Left lung (tissue), 10 donors: ENCODE results near the gene NCK2. TPM values are rescaled to one million over a fixed set of nuclear protein-coding genes. Genes with fewer than 3 reads are reported as not detected.

Experiments
- ATAC-seq: fragments of 200-7000 bp; cut with Tn5 transposase; one replicate; pipeline ENCODE4 v1.9.1; 2020; ENCODE audit warnings: moderate library complexity
- DNase-seq, 4 donors: peaks; one replicate each; pipeline ENCODE4 v3.0.0-alpha.2; 2013 to 2020
- H3K27ac ChIP-seq, 2 donors: fragments of 200-600 bp; sonication (generic) in 1 of 2; one replicate each; pipeline versions ENCODE4 v1.5.0 to v1.8.0; 2020 to 2021
- H3K27me3 ChIP-seq, 2 donors: fragments of 200-600 bp; sonication (generic) in 1 of 2; one replicate each; pipeline versions ENCODE4 v1.5.0 to v1.8.0; 2020 to 2021
- H3K36me3 ChIP-seq, 2 donors: fragments of 200-600 bp; sonication (generic) in 1 of 2; one replicate each; pipeline versions ENCODE4 v1.5.0 to v1.8.0; 2020 to 2021
- H3K4me1 ChIP-seq, 2 donors: fragments of 200-600 bp; one replicate each; pipeline ENCODE4 v1.8.0; 2021
- H3K4me3 ChIP-seq, 2 donors: fragments of 200-600 bp; sonication (generic) in 1 of 2; one replicate each; pipeline versions ENCODE4 v1.5.0 to v1.8.0; 2020 to 2021; ENCODE audit warnings: mild to moderate bottlenecking in 1 of 2
- H3K9me3 ChIP-seq, 2 donors: fragments of 200-600 bp; sonication (generic) in 1 of 2; one replicate each; pipeline versions ENCODE4 v1.5.0 to v1.8.0; 2020 to 2021
- intact Hi-C, 2 donors: fragments of 100-400 bp; cut with DNase I; formaldehyde crosslinking; loops; one replicate each; pipeline versions ENCODE4 v1.11.2 to v1.14.2; 2022
- polyA plus RNA-seq, 6 donors: library from polyadenylated mRNA; unstranded; fragments of 120-200 nt; gene quantifications; one replicate each; pipeline ENCODE4 v1.2.1, GENCODE V29; 2013; ENCODE audit not compliant: insufficient read length in 6 of 6
- total RNA-seq, 2 donors: library from RNA; stranded (reverse); fragmentation: NEBNext Ultra II Directional; extraction: Animal tissue kit (Norgen Biotek cat#: 25700); gene quantifications; one replicate each; pipeline ENCODE4 v1.2.1, GENCODE V29; 2021
- TF ChIP-seq, protein P1 (sequence below), 2 donors: fragments of 200-600 bp; sonication (generic) in 1 of 2; IDR thresholded peaks; one replicate each; pipeline versions ENCODE4 v1.5.0 to v1.8.0; 2021; ENCODE audit warnings: antibody characterized with exemption in 2 of 2
- donor health status: DM: no; HTN: yes; CAD: no.
- donor health status: DM: no; HTN: no; CAD: no.

Gene NCK2
- total and polyA plus RNA-seq, 8 donors: 37.6 to 88.5 (median 71.7) TPM

DNA sequence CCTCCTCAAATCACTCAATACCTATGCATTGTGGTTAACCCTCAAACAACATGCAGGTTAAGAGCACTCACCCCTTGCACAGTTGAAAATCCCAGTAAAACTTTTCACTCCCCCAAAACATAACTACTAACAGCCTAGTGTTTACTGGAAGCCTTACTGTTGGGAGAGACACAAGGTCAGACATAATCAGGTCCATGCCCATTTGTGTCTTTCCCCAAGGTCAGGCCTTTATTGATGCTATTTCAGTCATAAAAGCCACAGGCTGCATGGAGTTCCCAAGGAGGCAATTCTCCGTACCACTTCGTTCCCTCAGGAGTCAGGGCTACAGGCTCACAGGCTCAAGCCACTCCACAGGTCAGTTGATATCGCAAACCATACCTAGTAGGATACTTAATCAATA, 180.2 kb downstream of the NCK2 start:
- H3K27ac ChIP-seq: no peak overlapping the region
- no peaks in the 10 kb centered on the region for H3K36me3 ChIP-seq
- no peaks in the 10 kb centered on the region for H3K4me1 ChIP-seq
- no peak for DNase-seq
- intact Hi-C loops: no loop called here
- TF ChIP-seq, protein P1, sequence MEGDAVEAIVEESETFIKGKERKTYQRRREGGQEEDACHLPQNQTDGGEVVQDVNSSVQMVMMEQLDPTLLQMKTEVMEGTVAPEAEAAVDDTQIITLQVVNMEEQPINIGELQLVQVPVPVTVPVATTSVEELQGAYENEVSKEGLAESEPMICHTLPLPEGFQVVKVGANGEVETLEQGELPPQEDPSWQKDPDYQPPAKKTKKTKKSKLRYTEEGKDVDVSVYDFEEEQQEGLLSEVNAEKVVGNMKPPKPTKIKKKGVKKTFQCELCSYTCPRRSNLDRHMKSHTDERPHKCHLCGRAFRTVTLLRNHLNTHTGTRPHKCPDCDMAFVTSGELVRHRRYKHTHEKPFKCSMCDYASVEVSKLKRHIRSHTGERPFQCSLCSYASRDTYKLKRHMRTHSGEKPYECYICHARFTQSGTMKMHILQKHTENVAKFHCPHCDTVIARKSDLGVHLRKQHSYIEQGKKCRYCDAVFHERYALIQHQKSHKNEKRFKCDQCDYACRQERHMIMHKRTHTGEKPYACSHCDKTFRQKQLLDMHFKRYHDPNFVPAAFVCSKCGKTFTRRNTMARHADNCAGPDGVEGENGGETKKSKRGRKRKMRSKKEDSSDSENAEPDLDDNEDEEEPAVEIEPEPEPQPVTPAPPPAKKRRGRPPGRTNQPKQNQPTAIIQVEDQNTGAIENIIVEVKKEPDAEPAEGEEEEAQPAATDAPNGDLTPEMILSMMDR (IDR thresholded peaks at IDR 0.05): no peak
- no peaks in the 10 kb centered on the region for H3K27me3 ChIP-seq
- peaks cover 0 to 5% of the 10 kb centered on the region in 2 donors for H3K9me3 ChIP-seq
- H3K4me3 ChIP-seq: no peak overlapping the region
- ATAC-seq: no peak

DNA sequence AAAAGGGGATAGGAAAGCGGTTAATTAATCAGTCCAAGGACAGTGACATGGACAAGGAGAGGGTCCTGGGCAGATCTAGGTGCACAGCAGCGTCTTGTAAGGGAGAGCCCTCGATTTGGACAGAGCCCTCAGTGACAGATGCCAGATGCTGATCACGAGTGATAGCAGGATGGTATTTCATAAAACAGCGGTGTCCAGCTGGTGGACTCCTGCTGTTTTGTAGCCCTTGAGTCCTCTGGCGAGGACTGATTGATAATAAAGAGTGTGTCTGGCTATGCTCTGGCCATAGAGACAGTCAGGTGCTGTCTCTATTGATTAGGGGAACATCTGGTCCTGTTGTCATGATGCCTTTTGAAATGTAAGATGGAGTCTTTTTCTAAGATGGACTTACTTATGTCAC, 180.7 kb downstream of the NCK2 start:
- intact Hi-C loops: no loop called here
- Histone ChIP-seq H3K9me3 (peaks cover 0 to 5% of the 10 kb centered on the region in 2 donors), H3K27ac (no peak overlapping the region), H3K4me3 (no peak overlapping the region), H3K4me1 (no peaks in the 10 kb centered on the region), H3K27me3 (no peaks in the 10 kb centered on the region), H3K36me3 (no peaks in the 10 kb centered on the region)
- ATAC-seq (no peak), DNase-seq (no peak)
- TF ChIP-seq, protein P1 (IDR thresholded peaks at IDR 0.05): no peak

DNA sequence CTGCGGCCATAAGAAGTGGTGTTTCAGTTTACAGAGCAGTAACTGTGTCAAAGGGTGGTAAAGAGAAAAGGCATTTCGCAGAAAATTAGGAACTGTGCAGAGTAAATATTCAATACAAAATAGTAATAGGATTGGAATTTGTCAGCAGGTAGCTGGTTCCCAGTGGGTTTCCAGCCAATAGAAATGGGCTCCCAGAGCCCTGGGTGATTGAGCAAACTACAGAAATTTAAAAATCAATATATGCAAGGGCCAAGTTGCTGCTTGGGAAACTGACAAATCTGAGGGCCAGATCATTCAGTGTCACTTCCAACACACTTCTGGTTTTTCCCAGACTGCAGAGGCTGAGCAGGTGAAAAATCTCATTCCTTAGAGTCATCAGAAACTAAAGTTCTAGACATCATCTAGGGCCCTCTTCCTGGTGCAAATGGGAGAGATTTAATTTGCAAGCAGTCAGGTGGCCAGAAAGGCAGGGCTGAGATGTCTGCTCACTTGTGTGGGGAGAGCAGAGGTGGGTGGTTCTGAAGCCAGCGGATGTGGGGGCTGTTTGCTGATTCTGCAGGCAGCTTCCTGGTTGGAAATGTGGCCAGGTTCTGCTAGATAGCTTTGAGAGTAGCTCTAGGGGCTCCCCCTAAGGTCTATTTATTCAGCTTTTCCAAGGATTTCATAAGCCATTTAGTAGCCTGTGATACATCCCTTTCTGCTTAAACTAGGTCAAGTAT, 182.4 kb downstream of the NCK2 start:
- Histone ChIP-seq H3K36me3 (no peaks in the 10 kb centered on the region), H3K4me3 (no peak overlapping the region), H3K27me3 (no peaks in the 10 kb centered on the region), H3K27ac (no peak overlapping the region), H3K9me3 (no peaks in the 10 kb centered on the region), H3K4me1 (no peaks in the 10 kb centered on the region)
- ATAC-seq (no peak), DNase-seq (no peak)
- TF ChIP-seq, protein P1 (IDR thresholded peaks at IDR 0.05): no peak
- intact Hi-C loops: no loop called here

DNA sequence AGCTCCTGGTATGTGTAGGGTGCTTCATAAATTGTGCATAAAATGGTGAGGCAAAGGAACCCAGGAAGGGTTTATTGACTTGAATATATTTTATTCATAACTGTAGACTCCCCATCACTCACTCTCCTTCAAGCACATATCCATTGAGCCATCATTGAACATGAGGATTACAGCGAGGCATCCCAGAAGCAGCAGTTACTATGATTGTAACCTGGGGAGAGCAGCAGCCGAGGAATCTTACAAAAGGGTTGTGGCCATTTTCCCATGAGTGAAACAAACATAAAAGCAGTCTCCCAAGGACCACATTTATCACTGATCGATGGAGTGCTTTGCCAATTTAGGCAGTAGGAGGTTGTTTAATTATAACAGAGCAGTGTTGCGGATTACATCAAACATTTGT, 183.4 kb downstream of the NCK2 start:
- no peak overlapping the region for H3K27ac ChIP-seq
- ATAC-seq (no peak), DNase-seq (no peak)
- intact Hi-C loops: no loop called here
- no peaks in the 10 kb centered on the region for H3K36me3 ChIP-seq
- no peak overlapping the region for H3K4me3 ChIP-seq
- H3K9me3 ChIP-seq: no peaks in the 10 kb centered on the region
- H3K27me3 ChIP-seq: no peaks in the 10 kb centered on the region
- TF ChIP-seq, protein P1 (IDR thresholded peaks at IDR 0.05): no peak
- no peaks in the 10 kb centered on the region for H3K4me1 ChIP-seq

DNA sequence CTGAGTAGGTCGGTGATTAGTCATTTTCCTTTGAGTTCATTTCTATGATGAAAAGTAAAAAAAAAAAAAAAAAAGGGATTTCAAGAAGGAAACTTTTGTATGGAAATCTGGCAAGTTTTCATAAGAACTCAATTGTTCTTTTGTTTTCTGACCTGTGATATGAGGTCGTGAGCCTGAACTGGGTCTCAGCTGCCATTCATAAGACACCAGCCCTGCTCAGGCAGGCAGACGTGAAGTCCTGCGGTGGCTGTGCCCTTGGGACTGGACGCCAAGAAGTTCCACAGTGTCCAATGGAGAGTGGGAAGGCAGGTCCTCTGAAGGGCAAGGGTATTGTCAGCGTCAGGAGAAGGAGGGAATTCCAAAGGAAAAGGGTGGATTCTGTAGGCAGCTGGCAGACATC, 183.9 kb downstream of the NCK2 start:
- Histone ChIP-seq H3K27me3 (no peaks in the 10 kb centered on the region), H3K9me3 (no peaks in the 10 kb centered on the region), H3K4me3 (no peak overlapping the region), H3K36me3 (no peaks in the 10 kb centered on the region), H3K4me1 (no peaks in the 10 kb centered on the region), H3K27ac (no peak overlapping the region)
- ATAC-seq: no peak
- DNase-seq: no peak
- TF ChIP-seq, protein P1 (IDR thresholded peaks at IDR 0.05): no peak
- intact Hi-C loops: no loop called here
